ENCODE data around the gene TKTL1. TPM values are rescaled to one million over a fixed set of nuclear protein-coding genes. Genes with fewer than 3 reads are reported as not detected.
A peak's percentile ranks its signal among the peaks of the same experiment; 100 is the strongest.

The TKTL1 gene
- total RNA-seq, 3 donors from 2014 or later (not counting 1 experiment from before 2014, with no cell fraction given) = 17.1 to 42.8 (median 28.8) TPM

GRCh38 chrX:154359362-154360154 is 64.0 kb downstream of the TKTL1 start:
- no peak overlapping the region for H3K4me3 ChIP-seq (ENCODE audit: low read length)
- WGBS (ENCODE audit: insufficient coverage) = 94% methylated on average over 41 of the region's 41 CpGs
- Mint-ChIP-seq H3K27me3 (ENCODE audit: low read depth in 2 of 2) (no peaks in the 10 kb centered on the region), H3K9me3 (no peaks in the 10 kb centered on the region), H3K4me1 (peaks cover 5 to 14% of the 10 kb centered on the region in 2 donors), H3K4me3 (no peak overlapping the region), H3K27ac (no peak overlapping the region), H3K36me3 (no peaks in the 10 kb centered on the region)
- intact Hi-C loops (cut with micrococcal nuclease) = no loop called here
- ATAC-seq (no peak), DNase-seq (no peak)
- TF ChIP-seq CTCF (IDR thresholded peaks at IDR 0.05) = no peak
- H3K27me3 ChIP-seq (ENCODE audit: control insufficient read depth, insufficient read depth, low read length) = no peaks in the 10 kb centered on the region
- H3K36me3 ChIP-seq (ENCODE audit: control insufficient read depth, insufficient read depth, low read length) = peaks cover 93% of the 10 kb centered on the region
- H3K9me3 ChIP-seq (ENCODE audit: control insufficient read depth, insufficient read depth, low read length) = no peaks in the 10 kb centered on the region
- no peak overlapping the region for H3K27ac ChIP-seq (ENCODE audit: low read length)
- peaks cover 85% of the 10 kb centered on the region for H3K4me1 ChIP-seq (ENCODE audit: control insufficient read depth, insufficient read depth, low read length)

GRCh38 chrX:154360155-154360713 is 64.6 kb downstream of the TKTL1 start:
- Histone ChIP-seq H3K27me3 (ENCODE audit: control insufficient read depth, insufficient read depth, low read length) (no peaks in the 10 kb centered on the region), H3K4me3 (ENCODE audit: low read length) (no peak overlapping the region), H3K27ac (ENCODE audit: low read length) (peak overlapping the region; percentile 63), H3K36me3 (ENCODE audit: control insufficient read depth, insufficient read depth, low read length) (peaks cover 93% of the 10 kb centered on the region), H3K9me3 (ENCODE audit: control insufficient read depth, insufficient read depth, low read length) (no peaks in the 10 kb centered on the region), H3K4me1 (ENCODE audit: control insufficient read depth, insufficient read depth, low read length) (peaks cover 83% of the 10 kb centered on the region)
- no peak overlapping the region for H3K4me3 Mint-ChIP-seq
- H3K4me1 Mint-ChIP-seq = peaks cover 5 to 21% of the 10 kb centered on the region in 2 donors
- H3K9me3 Mint-ChIP-seq = no peaks in the 10 kb centered on the region
- peak overlapping the region; percentile 57 to 95 for H3K27ac Mint-ChIP-seq
- DNase-seq (no peak), ATAC-seq (no peak)
- WGBS (ENCODE audit: insufficient coverage) = 91% methylated on average over 31 of the region's 34 CpGs
- no peak for TF ChIP-seq CTCF (IDR thresholded peaks at IDR 0.05)
- H3K36me3 Mint-ChIP-seq = no peaks in the 10 kb centered on the region
- intact Hi-C loops (cut with micrococcal nuclease) = no loop called here
- no peaks in the 10 kb centered on the region for H3K27me3 Mint-ChIP-seq (ENCODE audit: low read depth in 2 of 2)

DNA sequence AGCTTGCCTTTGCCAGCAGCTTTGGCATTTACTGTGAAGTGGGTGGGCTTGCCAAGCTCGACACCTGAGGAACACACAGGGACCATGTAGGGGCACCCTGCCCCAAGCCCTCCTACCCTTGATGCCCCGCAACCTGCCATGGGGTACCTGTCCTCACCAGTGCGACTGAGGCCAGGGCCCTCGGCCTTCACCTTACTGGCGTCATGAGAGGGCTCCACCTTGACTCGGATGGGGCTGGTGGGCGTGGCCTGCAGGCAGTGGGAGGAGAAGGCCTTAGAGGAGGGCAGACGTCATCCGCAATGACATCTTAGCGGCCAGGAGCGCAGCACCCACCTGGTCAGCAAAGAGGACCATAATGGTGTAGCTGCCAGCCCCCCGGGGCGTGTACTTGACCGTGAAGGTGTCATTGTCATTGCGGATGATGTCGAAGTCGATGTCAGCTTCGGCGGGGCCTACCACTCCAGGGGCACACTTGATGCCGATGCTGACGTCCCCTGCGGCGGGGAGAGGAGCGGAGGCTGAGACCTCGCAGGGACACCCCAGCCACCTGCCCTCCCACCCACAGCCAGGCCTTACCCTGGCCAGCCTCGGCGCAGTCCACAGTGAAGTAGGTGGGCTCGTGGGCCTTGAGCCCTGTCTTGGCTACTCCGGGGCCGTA is 66.6 kb downstream of the TKTL1 start:
- no peak overlapping the region for H3K4me3 ChIP-seq (ENCODE audit: low read length)
- TF ChIP-seq CTCF (IDR thresholded peaks at IDR 0.05) = no peak
- DNase-seq (no peak), ATAC-seq (no peak)
- Mint-ChIP-seq H3K4me1 (peaks cover 0 to 21% of the 10 kb centered on the region in 2 donors), H3K9me3 (no peaks in the 10 kb centered on the region), H3K27ac (peak overlapping the region; percentile 69 to 95), H3K27me3 (ENCODE audit: low read depth in 2 of 2) (no peaks in the 10 kb centered on the region), H3K36me3 (no peaks in the 10 kb centered on the region), H3K4me3 (peak overlapping the region; percentile 66)
- H3K9me3 ChIP-seq (ENCODE audit: control insufficient read depth, insufficient read depth, low read length) = no peaks in the 10 kb centered on the region
- peaks cover 83% of the 10 kb centered on the region for H3K4me1 ChIP-seq (ENCODE audit: control insufficient read depth, insufficient read depth, low read length)
- H3K36me3 ChIP-seq (ENCODE audit: control insufficient read depth, insufficient read depth, low read length) = peaks cover 93% of the 10 kb centered on the region
- peak overlapping the region; percentile 50 for H3K27ac ChIP-seq (ENCODE audit: low read length)
- intact Hi-C loops (cut with micrococcal nuclease) = no loop called here
- WGBS (ENCODE audit: insufficient coverage) = 91% methylated on average over 29 of the region's 30 CpGs
- no peaks in the 10 kb centered on the region for H3K27me3 ChIP-seq (ENCODE audit: control insufficient read depth, insufficient read depth, low read length)

Data from natural killer cell (primary cell).